IPS-20b (cell line): ENCODE measurements around the gene OSBPL3.
A peak's percentile ranks its signal among the peaks of the same experiment; 100 is the strongest.

Experiments used
- H3K27ac ChIP-seq: one replicate; pipeline ENCODE4 v1.5.1; 2013; ENCODE audit warnings: low read length
- H3K27me3 ChIP-seq: 2 replicates; pipeline ENCODE4 v1.6.1; 2013; ENCODE audit warnings: mild to moderate bottlenecking, low read length, inconsistent platforms; ENCODE audit not compliant: insufficient read depth
- H3K36me3 ChIP-seq: 2 replicates; pipeline ENCODE4 v1.6.1; 2013; ENCODE audit warnings: low read depth, mild to moderate bottlenecking, inconsistent platforms, low read length, moderate library complexity; ENCODE audit not compliant: insufficient read depth
- H3K4me1 ChIP-seq: 2 replicates; pipeline ENCODE4 v1.6.1; 2013; ENCODE audit warnings: mild to moderate bottlenecking, control low read depth, inconsistent platforms, low read length, moderate library complexity; ENCODE audit not compliant: insufficient read depth
- H3K4me3 ChIP-seq: 2 replicates; pipeline ENCODE4 v1.5.1; 2013; ENCODE audit warnings: mild to moderate bottlenecking, low read length, inconsistent platforms
- H3K9ac ChIP-seq: 2 replicates; pipeline ENCODE4 v1.6.1; 2013; ENCODE audit warnings: low read depth, mild to moderate bottlenecking, inconsistent platforms, low read length, moderate library complexity
- H3K9me3 ChIP-seq: 2 replicates; pipeline ENCODE4 v1.6.1; 2013; ENCODE audit warnings: mild to moderate bottlenecking, low read depth, low read length, inconsistent platforms; ENCODE audit not compliant: insufficient read depth

OSBPL3 gene

DNA sequence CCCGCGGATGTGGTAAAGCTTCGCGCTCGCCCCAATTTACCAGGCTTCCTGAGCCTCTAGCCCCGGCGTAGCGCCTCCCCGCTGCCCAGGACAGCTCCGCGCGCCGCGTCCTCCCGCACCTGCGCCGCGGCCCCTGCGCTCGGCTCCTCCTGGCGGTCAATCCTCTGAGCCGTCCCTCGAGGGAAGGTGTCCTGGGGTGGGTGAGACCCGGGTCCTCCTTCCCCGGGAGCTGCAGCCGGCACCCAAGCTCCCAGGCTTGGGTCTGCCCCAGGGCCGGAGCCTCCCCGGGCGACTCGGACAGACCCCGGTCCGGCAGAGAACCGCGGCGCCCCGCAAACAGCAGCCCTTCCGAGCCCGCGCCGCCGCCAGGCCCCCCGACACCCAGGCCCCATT lies 512 bp downstream of the OSBPL3 start:
- H3K27ac ChIP-seq: no peak overlapping the region

DNA sequence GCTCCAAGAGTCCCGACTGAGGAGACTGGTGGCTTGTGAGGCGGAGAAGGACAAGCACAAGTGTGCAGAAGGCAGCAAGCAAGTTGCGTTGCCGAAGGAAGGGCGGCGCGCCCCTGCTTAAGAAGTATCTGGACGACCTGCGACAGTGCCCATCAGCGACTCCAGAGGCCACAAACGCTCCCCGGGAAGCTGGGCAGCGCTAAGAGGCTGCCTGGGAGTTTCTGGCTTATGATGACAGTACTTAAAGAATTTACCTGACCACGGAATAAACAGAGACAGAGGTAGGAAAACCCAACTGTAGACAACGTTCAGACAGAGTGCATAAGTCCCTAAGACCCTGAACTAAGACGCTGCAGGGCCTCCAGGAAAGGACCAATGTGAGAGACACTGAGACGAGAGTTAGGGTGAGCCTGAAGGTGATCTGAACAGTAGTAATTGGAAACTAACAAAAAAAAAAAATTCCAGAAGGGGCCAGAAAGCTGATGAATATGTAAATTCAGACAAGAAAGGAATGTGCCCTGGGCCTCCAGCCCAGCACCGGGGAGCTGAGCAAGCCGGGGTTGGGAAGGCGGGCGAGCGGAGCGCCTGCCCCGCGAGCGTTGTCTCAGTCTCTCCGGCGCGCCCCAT lies 1.0 kb downstream of the OSBPL3 start:
- H3K9ac ChIP-seq: peak overlapping the region; percentile 66; the same call in 1 of the 2 replicates
- H3K27ac ChIP-seq: no peak overlapping the region
- no peaks in the 10 kb centered on the region for H3K36me3 ChIP-seq
- no peaks in the 10 kb centered on the region for H3K9me3 ChIP-seq
- H3K4me1 ChIP-seq: peaks cover 16% of the 10 kb centered on the region
- peak overlapping the region; percentile 73 for H3K4me3 ChIP-seq
- H3K27me3 ChIP-seq: peaks cover 48% of the 10 kb centered on the region

More for the DNA sequence above, 512 bp downstream of the OSBPL3 start:
- Histone ChIP-seq H3K27me3 (peaks cover 48% of the 10 kb centered on the region), H3K4me3 (peak overlapping the region; percentile 73), H3K36me3 (no peaks in the 10 kb centered on the region), H3K4me1 (peaks cover 16% of the 10 kb centered on the region), H3K9me3 (no peaks in the 10 kb centered on the region), H3K9ac (peak overlapping the region; percentile 66; the same call in 1 of the 2 replicates)

DNA sequence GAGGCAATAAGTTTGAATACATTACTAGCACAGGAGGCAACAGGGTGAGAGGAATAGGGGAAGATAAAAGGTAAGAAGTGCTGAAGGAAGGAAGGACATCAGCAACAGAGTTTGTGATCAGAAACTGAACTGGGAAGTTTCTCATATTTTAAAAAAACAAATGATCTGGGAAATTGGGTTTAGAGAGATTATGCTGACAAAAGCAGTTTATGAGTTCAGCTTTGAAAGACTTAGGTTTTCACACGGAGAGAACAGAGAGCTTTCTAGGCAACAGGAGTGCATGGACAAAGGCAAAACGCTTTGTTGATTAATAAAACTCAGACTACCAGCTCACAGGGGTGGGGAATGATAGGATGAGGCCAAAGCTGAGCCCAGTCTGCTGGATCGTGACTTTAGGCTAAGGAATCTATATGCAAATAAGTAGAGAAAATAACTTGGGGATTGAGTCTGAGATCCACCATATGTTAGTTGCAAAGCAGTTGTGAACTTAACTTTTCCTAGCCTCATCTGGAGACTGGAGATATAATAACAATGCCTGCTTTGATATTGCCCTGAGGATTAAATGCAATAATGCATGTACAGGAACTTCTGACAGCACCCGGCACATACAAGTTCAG lies 4.2 kb downstream of the OSBPL3 start:
- peaks cover 20% of the 10 kb centered on the region for H3K27me3 ChIP-seq
- no peak overlapping the region for H3K27ac ChIP-seq
- no peak overlapping the region for H3K4me3 ChIP-seq
- H3K9ac ChIP-seq: no peak overlapping the region
- no peaks in the 10 kb centered on the region for H3K36me3 ChIP-seq
- no peaks in the 10 kb centered on the region for H3K9me3 ChIP-seq
- peaks cover 16% of the 10 kb centered on the region for H3K4me1 ChIP-seq

DNA sequence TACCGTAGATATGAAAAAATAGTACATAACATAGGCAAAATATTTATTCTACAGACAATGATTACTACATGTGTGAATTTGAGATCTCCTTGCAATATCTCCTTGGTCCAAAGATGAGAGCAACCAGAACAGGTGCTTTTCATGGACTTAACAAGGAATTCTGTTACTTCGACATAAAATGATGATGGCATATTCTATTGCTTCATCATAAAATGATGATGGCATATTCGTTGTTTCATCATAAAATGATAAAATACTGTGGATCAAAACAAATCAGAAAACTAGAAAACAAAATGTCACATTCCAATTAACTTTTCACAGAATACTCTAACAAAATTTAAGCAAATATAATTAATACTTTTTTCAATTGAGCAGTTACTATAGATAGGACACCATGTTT lies 4.8 kb downstream of the OSBPL3 start:
- H3K36me3 ChIP-seq: no peaks in the 10 kb centered on the region
- H3K4me1 ChIP-seq: peaks cover 16% of the 10 kb centered on the region
- H3K4me3 ChIP-seq: no peak overlapping the region
- H3K27me3 ChIP-seq: peaks cover 15% of the 10 kb centered on the region
- H3K9ac ChIP-seq: no peak overlapping the region
- no peaks in the 10 kb centered on the region for H3K9me3 ChIP-seq
- H3K27ac ChIP-seq: no peak overlapping the region

DNA sequence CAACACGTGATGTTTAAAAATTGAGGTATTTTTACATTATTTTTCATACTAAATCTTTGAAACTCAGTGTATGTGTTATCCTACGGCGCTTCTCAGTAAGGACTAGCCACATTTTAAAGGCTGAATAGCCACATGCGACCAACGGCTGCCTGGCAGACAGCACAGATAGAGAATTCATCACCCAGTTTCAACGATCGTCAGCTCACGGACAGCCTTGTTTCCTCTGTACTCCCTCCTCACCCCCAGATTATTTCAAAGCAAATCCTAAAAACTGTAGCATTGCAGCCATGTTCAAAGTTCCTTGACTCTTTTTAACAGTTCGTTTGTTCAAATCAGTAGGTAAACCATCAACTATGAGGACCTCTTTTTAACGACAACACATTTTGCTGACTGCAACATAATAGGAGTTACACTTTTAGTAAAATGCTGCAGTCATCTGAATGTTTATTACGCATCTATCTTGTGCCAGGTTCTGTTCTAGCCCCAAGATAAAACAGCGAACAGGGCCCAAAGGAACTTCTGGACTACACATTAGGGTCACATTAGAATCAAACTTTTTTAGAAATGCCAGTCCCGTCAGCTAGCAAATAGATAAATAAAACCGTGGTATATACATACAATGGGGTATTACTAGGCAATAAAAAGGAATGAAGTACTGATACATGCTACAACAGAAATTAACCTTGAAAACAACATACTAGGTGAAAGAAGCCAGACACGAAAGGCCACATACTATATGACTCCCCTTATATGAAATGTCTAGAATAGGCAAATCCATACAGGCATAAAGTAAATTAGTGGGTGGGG lies 5.7 kb downstream of the OSBPL3 start:
- Histone ChIP-seq H3K4me1 (peaks cover 16% of the 10 kb centered on the region), H3K9ac (no peak overlapping the region), H3K27me3 (peaks cover 15% of the 10 kb centered on the region), H3K36me3 (no peaks in the 10 kb centered on the region), H3K27ac (no peak overlapping the region), H3K4me3 (no peak overlapping the region), H3K9me3 (no peaks in the 10 kb centered on the region)

DNA sequence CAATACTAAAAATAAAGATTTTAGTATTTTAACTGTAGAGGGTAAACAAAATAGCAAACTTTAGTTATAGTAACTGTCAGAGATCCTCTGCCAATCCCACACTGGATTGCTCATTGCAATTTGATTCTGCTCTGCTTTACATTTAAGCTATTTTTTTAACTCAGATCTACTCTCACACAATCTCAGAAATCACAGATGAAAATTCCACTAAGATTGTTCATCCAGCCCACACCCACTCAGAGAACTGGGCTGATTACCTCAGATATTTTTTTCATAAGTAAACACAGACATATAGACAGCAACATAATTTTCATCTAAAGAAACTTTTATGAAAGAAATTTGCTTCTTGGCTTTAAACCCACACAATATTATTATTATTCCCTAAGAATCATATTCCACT lies 7.0 kb downstream of the OSBPL3 start:
- Histone ChIP-seq H3K4me1 (peaks cover 9% of the 10 kb centered on the region), H3K9ac (no peak overlapping the region), H3K27me3 (peaks cover 4% of the 10 kb centered on the region; the same call in 1 of the 2 replicates), H3K36me3 (no peaks in the 10 kb centered on the region), H3K9me3 (no peaks in the 10 kb centered on the region), H3K27ac (no peak overlapping the region), H3K4me3 (no peak overlapping the region)

DNA sequence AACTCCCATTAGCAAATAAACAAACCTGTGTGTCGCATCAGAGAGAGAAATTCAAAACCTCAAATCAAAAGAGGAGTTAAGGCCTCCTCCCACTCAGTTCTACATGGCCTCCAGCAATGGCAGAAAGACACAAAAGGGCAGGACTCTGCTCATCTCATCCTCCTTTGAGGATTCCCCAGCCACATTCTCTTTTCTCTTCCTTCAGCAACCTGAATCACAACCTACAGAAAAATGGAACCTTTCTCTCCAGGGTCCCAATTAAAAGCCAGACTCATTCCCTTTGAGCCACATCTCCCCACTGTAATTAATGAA lies 7.9 kb downstream of the OSBPL3 start:
- Histone ChIP-seq H3K36me3 (no peaks in the 10 kb centered on the region), H3K4me3 (no peak overlapping the region), H3K9ac (no peak overlapping the region), H3K9me3 (no peaks in the 10 kb centered on the region), H3K27me3 (no peaks in the 10 kb centered on the region), H3K4me1 (peaks cover 9% of the 10 kb centered on the region), H3K27ac (no peak overlapping the region)

DNA sequence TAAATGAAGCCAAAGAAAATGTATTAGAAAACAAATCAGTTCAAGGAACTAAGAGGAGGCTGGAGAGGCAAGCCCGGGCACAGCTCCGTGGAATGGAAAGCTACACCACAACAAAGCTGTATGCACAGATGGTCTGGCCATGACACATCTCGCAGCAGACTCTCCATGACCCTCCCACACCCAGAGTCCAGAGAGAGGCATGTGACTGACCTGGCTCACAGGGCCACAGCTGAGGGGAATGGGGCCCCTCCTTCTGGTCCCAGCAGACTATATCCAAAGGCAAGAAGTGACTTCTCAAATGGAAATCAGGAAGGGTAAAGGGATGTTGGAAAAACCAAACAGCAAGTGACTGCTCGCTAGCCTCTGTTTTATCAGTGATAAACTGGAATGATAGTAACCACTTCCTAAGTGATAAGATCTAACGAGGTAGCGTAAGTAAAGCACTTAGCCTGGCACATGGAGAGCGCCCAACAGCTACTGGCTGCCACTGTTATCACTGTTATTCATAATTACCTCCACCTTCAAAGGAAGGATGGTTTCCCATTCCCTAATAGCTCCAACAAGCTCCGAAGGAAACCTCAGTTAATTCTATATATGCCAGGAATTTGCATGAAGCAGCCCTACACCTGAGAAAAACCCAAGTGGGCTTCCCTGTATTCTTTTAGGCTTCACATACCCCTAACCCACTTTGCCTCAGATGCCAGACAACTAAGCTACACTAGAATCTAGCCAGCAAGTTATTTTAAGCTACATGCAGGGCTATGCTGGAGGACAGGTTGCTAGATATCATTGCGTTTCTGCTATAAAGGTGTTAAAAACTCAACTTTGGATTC lies 8.4 kb downstream of the OSBPL3 start:
- Histone ChIP-seq H3K9ac (no peak overlapping the region), H3K9me3 (no peaks in the 10 kb centered on the region), H3K27me3 (no peaks in the 10 kb centered on the region), H3K4me1 (peaks cover 14% of the 10 kb centered on the region), H3K36me3 (no peaks in the 10 kb centered on the region), H3K27ac (no peak overlapping the region), H3K4me3 (no peak overlapping the region)

DNA sequence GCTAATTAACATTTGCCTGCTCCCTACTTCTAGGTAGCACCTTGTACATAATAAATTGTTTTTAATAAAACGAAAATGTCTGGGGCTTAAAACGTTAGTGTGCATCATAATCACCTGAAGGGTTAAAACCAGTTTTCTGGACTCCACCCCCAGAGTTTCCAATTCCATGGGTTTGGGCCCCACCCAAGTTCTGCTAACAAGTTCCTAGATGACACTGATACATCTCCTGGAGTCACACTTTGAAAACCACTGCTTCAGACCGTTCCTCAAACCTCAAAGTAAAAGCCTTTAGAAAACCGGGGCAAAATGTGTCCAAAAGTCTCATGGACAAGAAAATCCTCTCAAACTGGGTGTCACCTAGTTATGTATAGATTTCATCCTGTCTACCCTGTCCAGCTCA lies 9.3 kb downstream of the OSBPL3 start:
- H3K9me3 ChIP-seq: no peaks in the 10 kb centered on the region
- H3K27ac ChIP-seq: no peak overlapping the region
- H3K36me3 ChIP-seq: no peaks in the 10 kb centered on the region
- no peak overlapping the region for H3K9ac ChIP-seq
- H3K27me3 ChIP-seq: no peaks in the 10 kb centered on the region
- no peak overlapping the region for H3K4me3 ChIP-seq
- H3K4me1 ChIP-seq: peaks cover 15% of the 10 kb centered on the region

DNA sequence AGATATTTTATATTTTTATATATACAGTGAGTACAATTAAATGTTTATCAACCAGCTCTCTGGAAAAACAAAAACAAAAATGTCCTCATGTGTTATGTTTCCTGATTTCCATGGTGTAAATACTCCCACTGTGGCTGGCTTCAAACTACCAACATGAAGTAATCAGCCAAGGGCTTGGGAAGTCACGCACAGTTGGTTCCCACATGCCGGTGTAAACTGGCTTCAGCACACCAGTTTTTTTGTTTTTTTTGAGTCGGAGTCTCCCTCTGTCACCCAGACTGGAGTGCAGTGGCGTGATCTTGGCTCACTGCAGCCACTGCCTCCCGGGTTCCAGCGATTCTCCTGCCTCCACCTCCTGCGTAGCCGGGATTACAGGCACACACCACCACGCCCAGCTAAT lies 11.8 kb downstream of the OSBPL3 start:
- no peaks in the 10 kb centered on the region for H3K9me3 ChIP-seq
- H3K4me1 ChIP-seq: peaks cover 16% of the 10 kb centered on the region
- H3K27ac ChIP-seq: no peak overlapping the region
- no peaks in the 10 kb centered on the region for H3K36me3 ChIP-seq
- no peak overlapping the region for H3K4me3 ChIP-seq
- no peak overlapping the region for H3K9ac ChIP-seq
- H3K27me3 ChIP-seq: no peaks in the 10 kb centered on the region

DNA sequence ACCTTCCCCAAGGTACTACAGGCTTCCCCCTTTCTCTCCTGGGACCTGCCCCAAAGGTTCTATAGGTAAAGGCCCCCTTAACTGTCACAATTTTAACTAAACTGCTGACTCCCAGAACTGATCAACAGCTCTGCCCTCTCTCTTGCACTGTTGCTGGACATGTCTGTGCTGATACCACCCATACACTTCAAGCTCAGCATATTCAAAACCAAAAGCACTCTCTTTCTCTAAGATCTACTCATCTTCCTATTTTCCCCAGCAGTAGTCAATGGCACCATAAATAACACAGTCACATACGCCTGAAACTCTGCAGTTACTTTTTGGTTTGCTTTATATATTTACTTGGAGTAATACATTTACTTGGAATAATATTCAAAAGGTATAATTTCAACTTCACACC lies 12.3 kb downstream of the OSBPL3 start:
- Histone ChIP-seq H3K27ac (no peak overlapping the region), H3K36me3 (no peaks in the 10 kb centered on the region), H3K9me3 (no peaks in the 10 kb centered on the region), H3K27me3 (no peaks in the 10 kb centered on the region), H3K4me1 (peaks cover 19% of the 10 kb centered on the region), H3K4me3 (no peak overlapping the region), H3K9ac (no peak overlapping the region)
